Retinal pigment epithelial cell (primary cell): ENCODE results near the gene NTRK1.
A peak's percentile ranks its signal among the peaks of the same experiment; 100 is the strongest.

Source experiments
- DNase-seq: peaks from one replicate; pipeline ENCODE4 v3.0.0-alpha.2; 2010; ENCODE audit warnings: low read depth
- H3K4me3 ChIP-seq: 2 replicates; pipeline ENCODE4 v1.5.1; 2011; ENCODE audit warnings: mild to moderate bottlenecking, low read length, control low read depth, moderate library complexity
- CTCF ChIP-seq: conservative IDR thresholded peaks from 2 replicates; pipeline ENCODE4 v1.5.1; 2011; ENCODE audit warnings: low read depth, low read length, control low read depth, inconsistent platforms

The NTRK1 gene

GRCh38 chr1:156858959-156859522 is 1.6 kb upstream of the NTRK1 start, which contains the start of gene INSRR:
INSRR (minus strand) TSS chr1:156859117; CDS start chr1:156858621, 496 bp downstream.
- peak within 1 kb of the TSS; percentile 37 for H3K4me3 ChIP-seq
- DNase-seq = no peak
- TF ChIP-seq CTCF = no peak

GRCh38 chr1:156859523-156860112 is 1.0 kb upstream of the NTRK1 start:
- peak overlapping the region; percentile 37 for H3K4me3 ChIP-seq
- DNase-seq = no peak
- no peak for TF ChIP-seq CTCF

GRCh38 chr1:156860113-156860627 is 495 bp upstream of the NTRK1 start:
- peak overlapping the region; percentile 37 for H3K4me3 ChIP-seq
- peak; percentile 79 for TF ChIP-seq CTCF
- DNase-seq = no peak

- TF ChIP-seq CTCF = no peak
- DNase-seq = no peak
- no peak overlapping the region for H3K4me3 ChIP-seq
Measured at GRCh38 chr1:156862584-156862983, 1.9 kb downstream of the NTRK1 start.

GRCh38 chr1:156862997-156863599 is 2.4 kb downstream of the NTRK1 start:
- no peak for DNase-seq
- no peak overlapping the region for H3K4me3 ChIP-seq
- no peak for TF ChIP-seq CTCF

GRCh38 chr1:156863631-156864030 is 3.0 kb downstream of the NTRK1 start:
- no peak for TF ChIP-seq CTCF
- no peak for DNase-seq
- no peak overlapping the region for H3K4me3 ChIP-seq

- no peak for DNase-seq
- no peak for TF ChIP-seq CTCF
- H3K4me3 ChIP-seq = no peak overlapping the region
Measured at GRCh38 chr1:156864796-156865195, 4.1 kb downstream of the NTRK1 start.
